Measurements from ENCODE around the gene C1S. TPM values are rescaled to one million over a fixed set of nuclear protein-coding genes. Genes with fewer than 3 reads are reported as not detected.
"Not testable (repeated sequence)": the region's sequence is repeated elsewhere in the genome, so short reads cannot be mapped to it uniquely, and the experiment has no call there.

The C1S gene
- total RNA-seq, 2 experiments from 2014 or later = 1.7 TPM

GRCh38 chr12:7026854-7027253 lies 33.7 kb upstream of the C1S start:
- POLR2A ChIA-PET = interaction anchor here (0.9 kb wide), 1 partner anchor 11 kb away, joined by 3 read pairs; no protein-coding TSS in a partner anchor
- no peak for DNase-seq
- Mint-ChIP-seq H3K36me3 (ENCODE audit: low read depth) (no peaks in the 10 kb centered on the region), H3K9me3 (no peaks in the 10 kb centered on the region), H3K27me3 (peaks cover 2% of the 10 kb centered on the region), H3K4me3 (no peak overlapping the region), H3K27ac (no peak overlapping the region), H3K4me1 (no peaks in the 10 kb centered on the region)
- CTCF ChIA-PET = interaction anchor here (1.1 kb wide), 2 partner anchors 11 to 15 kb away, joined by 3 read pairs; no protein-coding TSS in a partner anchor

- Mint-ChIP-seq H3K4me1 (no peaks in the 10 kb centered on the region), H3K27ac (no peak overlapping the region), H3K4me3 (no peak overlapping the region), H3K9me3 (no peaks in the 10 kb centered on the region), H3K36me3 (ENCODE audit: low read depth) (no peaks in the 10 kb centered on the region), H3K27me3 (peaks cover 8% of the 10 kb centered on the region)
- no peak for DNase-seq
- ChIA-PET POLR2A (interaction anchor here (0.6 kb wide), 1 partner anchor 21 kb away, joined by 3 read pairs; no protein-coding TSS in a partner anchor), CTCF (interaction anchor here (1.5 kb wide), 1 partner anchor 13 kb away, joined by 4 read pairs; the partner anchor contains the start of gene LPCAT3)
Observed at GRCh38 chr12:7031306-7031705, 29.2 kb upstream of the C1S start.

- peaks cover 8% of the 10 kb centered on the region for H3K27me3 Mint-ChIP-seq
- POLR2A ChIA-PET = interaction anchor here (1.2 to 1.6 kb wide), 3 partner anchors 11 to 90 kb away, joined by 3 to 5 read pairs (median 4); partner anchors contain the start of genes C12orf57 and RNU7-1
- H3K4me1 Mint-ChIP-seq = peaks cover 6% of the 10 kb centered on the region
- no peak overlapping the region for H3K27ac Mint-ChIP-seq
- H3K4me3 Mint-ChIP-seq = no peak overlapping the region
- no peaks in the 10 kb centered on the region for H3K36me3 Mint-ChIP-seq (ENCODE audit: low read depth)
- CTCF ChIA-PET = interaction anchor here (0.6 to 1.3 kb wide), 3 partner anchors 8 to 46 kb away, joined by 3 to 4 read pairs (median 3); partner anchors contain the start of gene LPCAT3
- DNase-seq = no peak
- no peaks in the 10 kb centered on the region for H3K9me3 Mint-ChIP-seq
Observed at GRCh38 chr12:7032990-7033389, 27.5 kb upstream of the C1S start.

GRCh38 chr12:7034464-7034863 lies 26.1 kb upstream of the C1S start:
- POLR2A ChIA-PET = interaction anchor here (1.2 kb wide), 1 partner anchor 17 kb away, joined by 3 read pairs; no protein-coding TSS in a partner anchor
- H3K27ac Mint-ChIP-seq = no peak overlapping the region
- no peak for DNase-seq
- no peak overlapping the region for H3K4me3 Mint-ChIP-seq
- H3K9me3 Mint-ChIP-seq = no peaks in the 10 kb centered on the region
- H3K36me3 Mint-ChIP-seq (ENCODE audit: low read depth) = no peaks in the 10 kb centered on the region
- H3K27me3 Mint-ChIP-seq = peaks cover 8% of the 10 kb centered on the region
- CTCF ChIA-PET = no interaction called here
- H3K4me1 Mint-ChIP-seq = peaks cover 6% of the 10 kb centered on the region

- CTCF ChIA-PET = no interaction called here
- Mint-ChIP-seq H3K27ac (no peak overlapping the region), H3K9me3 (no peaks in the 10 kb centered on the region), H3K4me1 (peaks cover 6% of the 10 kb centered on the region), H3K4me3 (no peak overlapping the region), H3K36me3 (ENCODE audit: low read depth) (no peaks in the 10 kb centered on the region), H3K27me3 (peaks cover 8% of the 10 kb centered on the region)
- POLR2A ChIA-PET = no interaction called here
- no peak for DNase-seq
Observed at GRCh38 chr12:7035463-7035862, 25.1 kb upstream of the C1S start.

GRCh38 chr12:7037411-7037810 lies 23.1 kb upstream of the C1S start:
- CTCF ChIA-PET; H3K9me3 Mint-ChIP-seq; H3K27ac Mint-ChIP-seq; DNase-seq; H3K27me3 Mint-ChIP-seq; H3K4me1 Mint-ChIP-seq; H3K4me3 Mint-ChIP-seq; H3K36me3 Mint-ChIP-seq (ENCODE audit: low read depth): not testable (repeated sequence)
- POLR2A ChIA-PET = interaction anchor here (0.8 kb wide), 1 partner anchor 19 kb away, joined by 3 read pairs; the partner anchor contains the start of gene LPCAT3

GRCh38 chr12:7038591-7038990 lies 21.9 kb upstream of the C1S start:
- no peak overlapping the region for H3K4me3 Mint-ChIP-seq
- no peaks in the 10 kb centered on the region for H3K36me3 Mint-ChIP-seq (ENCODE audit: low read depth)
- peaks cover 6% of the 10 kb centered on the region for H3K27me3 Mint-ChIP-seq
- ChIA-PET CTCF (no interaction called here), POLR2A (interaction anchor here (0.7 kb wide), 1 partner anchor 11 kb away, joined by 3 read pairs; no protein-coding TSS in a partner anchor)
- H3K9me3 Mint-ChIP-seq = no peaks in the 10 kb centered on the region
- DNase-seq = no peak
- H3K4me1 Mint-ChIP-seq = peaks cover 6% of the 10 kb centered on the region
- no peak overlapping the region for H3K27ac Mint-ChIP-seq

- no peak for DNase-seq
- Mint-ChIP-seq H3K27ac (no peak overlapping the region), H3K4me1 (peaks cover 6% of the 10 kb centered on the region), H3K4me3 (no peak overlapping the region), H3K27me3 (no peaks in the 10 kb centered on the region), H3K36me3 (ENCODE audit: low read depth) (no peaks in the 10 kb centered on the region), H3K9me3 (no peaks in the 10 kb centered on the region)
- POLR2A ChIA-PET = no interaction called here
- CTCF ChIA-PET = no interaction called here
Observed at GRCh38 chr12:7039403-7039802, 21.1 kb upstream of the C1S start.

- H3K27ac Mint-ChIP-seq = no peak overlapping the region
Observed at GRCh38 chr12:7042842-7043241, 17.7 kb upstream of the C1S start.

GRCh38 chr12:7045913-7046312 lies 14.6 kb upstream of the C1S start:
- H3K4me3 Mint-ChIP-seq = no peak overlapping the region
- POLR2A ChIA-PET = no interaction called here
- H3K27me3 Mint-ChIP-seq = peaks cover 5% of the 10 kb centered on the region
- no peak overlapping the region for H3K27ac Mint-ChIP-seq
- no peaks in the 10 kb centered on the region for H3K9me3 Mint-ChIP-seq
- peaks cover 27% of the 10 kb centered on the region for H3K4me1 Mint-ChIP-seq
- CTCF ChIA-PET = no interaction called here
- H3K36me3 Mint-ChIP-seq (ENCODE audit: low read depth) = no peaks in the 10 kb centered on the region
- DNase-seq = no peak

More at GRCh38 chr12:7042842-7043241, 17.7 kb upstream of the C1S start:
- ChIA-PET CTCF (interaction anchor here (0.6 to 0.7 kb wide), 2 partner anchors 8 to 37 kb away, joined by 3 read pairs; no protein-coding TSS in a partner anchor), POLR2A (no interaction called here)
- Mint-ChIP-seq H3K4me1 (peaks cover 18% of the 10 kb centered on the region), H3K36me3 (ENCODE audit: low read depth) (no peaks in the 10 kb centered on the region), H3K4me3 (no peak overlapping the region), H3K27me3 (no peaks in the 10 kb centered on the region), H3K9me3 (no peaks in the 10 kb centered on the region)
- no peak for DNase-seq

- H3K4me1 Mint-ChIP-seq = peaks cover 27% of the 10 kb centered on the region
- POLR2A ChIA-PET = no interaction called here
- H3K9me3 Mint-ChIP-seq = no peaks in the 10 kb centered on the region
- peaks cover 9% of the 10 kb centered on the region for H3K27me3 Mint-ChIP-seq
- CTCF ChIA-PET = interaction anchor here (1.4 kb wide), 1 partner anchor 67 kb away, joined by 3 read pairs; no protein-coding TSS in a partner anchor
- H3K36me3 Mint-ChIP-seq (ENCODE audit: low read depth) = no peaks in the 10 kb centered on the region
- no peak overlapping the region for H3K4me3 Mint-ChIP-seq
- DNase-seq = no peak
- H3K27ac Mint-ChIP-seq = peak overlapping the region; percentile 19
Observed at GRCh38 chr12:7046383-7047105, 14.0 kb upstream of the C1S start.

GRCh38 chr12:7047306-7047705 lies 13.2 kb upstream of the C1S start:
- H3K4me3 Mint-ChIP-seq = peak overlapping the region; percentile 6
- no peak for DNase-seq
- POLR2A ChIA-PET = no interaction called here

GRCh38 chr12:7049445-7049951 lies 11.0 kb upstream of the C1S start:
- H3K4me3 Mint-ChIP-seq; H3K27ac Mint-ChIP-seq; DNase-seq; H3K9me3 Mint-ChIP-seq; H3K36me3 Mint-ChIP-seq (ENCODE audit: low read depth); CTCF ChIA-PET; POLR2A ChIA-PET: not testable (repeated sequence)
- Mint-ChIP-seq H3K27me3 (peaks cover 26% of the 10 kb centered on the region), H3K4me1 (peaks cover 27% of the 10 kb centered on the region)

More at GRCh38 chr12:7047306-7047705, 13.2 kb upstream of the C1S start:
- no peaks in the 10 kb centered on the region for H3K36me3 Mint-ChIP-seq (ENCODE audit: low read depth)
- CTCF ChIA-PET = interaction anchor here (1.4 kb wide), 1 partner anchor 66 kb away, joined by 3 read pairs; no protein-coding TSS in a partner anchor
- peaks cover 15% of the 10 kb centered on the region for H3K27me3 Mint-ChIP-seq
- peaks cover 27% of the 10 kb centered on the region for H3K4me1 Mint-ChIP-seq
- peak overlapping the region; percentile 64 for H3K27ac Mint-ChIP-seq
- no peaks in the 10 kb centered on the region for H3K9me3 Mint-ChIP-seq
